ENCODE data around the gene CMIP. TPM values are rescaled to one million over a fixed set of nuclear protein-coding genes. Genes with fewer than 3 reads are reported as not detected.
A peak's percentile ranks its signal among the peaks of the same experiment; 100 is the strongest.
"Not testable (repeated sequence)": the region's sequence is repeated elsewhere in the genome, so short reads cannot be mapped to it uniquely, and the experiment has no call there.

CMIP gene
- total RNA-seq, 3 donors from 2014 or later = 73.3 to 127 (median 79.8) TPM

DNA sequence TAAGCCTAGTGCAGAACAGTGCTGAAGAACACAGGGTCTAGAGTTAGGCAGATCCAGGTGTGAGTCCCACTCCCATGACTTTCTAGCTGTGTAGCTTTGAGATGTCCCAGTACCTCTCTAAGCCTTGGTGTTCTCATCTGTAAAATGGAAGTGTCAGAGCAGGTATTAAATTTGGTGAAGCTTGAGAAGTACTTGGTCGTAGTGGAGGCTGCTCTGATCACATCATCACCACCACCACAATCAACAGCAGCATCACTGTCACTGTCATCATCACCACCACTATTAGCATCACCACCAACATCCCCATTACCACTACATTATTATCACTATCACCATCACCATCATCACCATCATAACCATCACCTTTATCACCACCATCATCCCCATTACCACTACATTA is 132.1 kb downstream of the CMIP start:
- ATAC-seq (no peak), DNase-seq (no peak)
- no peaks in the 10 kb centered on the region for H3K9me3 ChIP-seq
- H3K4me3 ChIP-seq = no peak overlapping the region
- peaks cover 26% of the 10 kb centered on the region for H3K4me1 ChIP-seq (ENCODE audit: low read depth)
- intact Hi-C loops (cut with DNase I, micrococcal nuclease) = no loop called here
- no peak for TF ChIP-seq CTCF (IDR thresholded peaks at IDR 0.05)
- no peaks in the 10 kb centered on the region for H3K36me3 ChIP-seq (ENCODE audit: low read depth)

DNA sequence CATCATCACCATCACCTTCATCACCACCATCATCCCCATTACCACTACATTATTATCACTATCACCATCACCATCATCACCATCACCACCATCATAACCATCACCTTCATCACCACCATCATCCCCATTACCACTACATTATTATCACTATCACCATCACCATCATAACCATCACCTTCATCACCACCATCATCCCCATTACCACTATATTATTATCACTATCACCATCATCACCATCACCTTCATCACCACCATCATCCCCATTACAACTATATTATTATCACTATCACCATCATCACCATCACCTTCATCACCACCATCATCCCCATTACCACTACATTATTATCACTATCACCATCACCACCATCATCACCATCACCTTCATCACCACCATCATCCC is 132.7 kb downstream of the CMIP start:
- H3K36me3 ChIP-seq (ENCODE audit: low read depth); H3K4me3 ChIP-seq; ATAC-seq; intact Hi-C loops (cut with DNase I, micrococcal nuclease); DNase-seq; H3K9me3 ChIP-seq: not testable (repeated sequence)
- H3K4me1 ChIP-seq (ENCODE audit: low read depth) = peaks cover 32% of the 10 kb centered on the region

DNA sequence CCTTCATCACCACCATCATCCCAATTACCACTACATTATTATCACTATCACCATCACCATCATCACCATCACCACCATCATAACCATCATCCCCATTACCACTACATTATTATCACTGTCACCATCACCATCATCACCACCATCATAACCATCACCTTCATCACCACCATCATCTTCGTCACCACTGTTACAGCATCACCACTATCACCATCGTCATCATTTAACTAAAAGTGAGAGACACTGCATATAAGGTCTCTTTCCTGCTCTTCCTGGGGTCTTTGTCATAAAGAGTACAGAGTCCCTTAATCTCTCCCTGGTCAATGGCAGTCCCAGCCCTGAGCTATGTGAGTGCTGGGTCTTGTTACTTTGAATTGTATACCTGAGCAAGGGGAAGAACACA is 133.5 kb downstream of the CMIP start:
- Histone ChIP-seq H3K9me3 (no peaks in the 10 kb centered on the region), H3K4me3 (no peak overlapping the region), H3K36me3 (ENCODE audit: low read depth) (no peaks in the 10 kb centered on the region), H3K4me1 (ENCODE audit: low read depth) (peaks cover 30% of the 10 kb centered on the region)
- no peak for TF ChIP-seq CTCF (IDR thresholded peaks at IDR 0.05)
- no peak for DNase-seq
- no peak for ATAC-seq
- intact Hi-C loops (cut with DNase I, micrococcal nuclease) = no loop called here

- DNase-seq (peak in 1 of 3 donors; percentile 21), ATAC-seq (no peak)
- intact Hi-C loops (cut with DNase I, micrococcal nuclease) = no loop called here
- Histone ChIP-seq H3K4me3 (no peak overlapping the region), H3K36me3 (ENCODE audit: low read depth) (no peaks in the 10 kb centered on the region), H3K4me1 (ENCODE audit: low read depth) (peaks cover 37% of the 10 kb centered on the region), H3K9me3 (no peaks in the 10 kb centered on the region)
- no peak for TF ChIP-seq CTCF (IDR thresholded peaks at IDR 0.05)
These were observed 134.2 kb downstream of the CMIP start for GRCh38 chr16:81578636-81579413.

GRCh38 chr16:81581107-81581506 is 136.5 kb downstream of the CMIP start:
- no peaks in the 10 kb centered on the region for H3K36me3 ChIP-seq (ENCODE audit: low read depth)
- ATAC-seq = peak; percentile 92
- H3K4me1 ChIP-seq (ENCODE audit: low read depth) = peaks cover 40% of the 10 kb centered on the region
- no peak overlapping the region for H3K4me3 ChIP-seq
- peak; percentile 69 to 78 (median 75) for DNase-seq
- H3K9me3 ChIP-seq = no peaks in the 10 kb centered on the region
- intact Hi-C loops (cut with DNase I, micrococcal nuclease) = no loop called here
- no peak for TF ChIP-seq CTCF (IDR thresholded peaks at IDR 0.05)

- TF ChIP-seq CTCF (IDR thresholded peaks at IDR 0.05) = no peak
- Histone ChIP-seq H3K4me1 (ENCODE audit: low read depth) (peaks cover 40% of the 10 kb centered on the region), H3K4me3 (no peak overlapping the region), H3K36me3 (ENCODE audit: low read depth) (no peaks in the 10 kb centered on the region), H3K9me3 (no peaks in the 10 kb centered on the region)
- DNase-seq (peak in 2 of 3 donors; percentile 40 to 46), ATAC-seq (no peak)
- intact Hi-C loops (cut with DNase I, micrococcal nuclease) = no loop called here
These were observed 138.2 kb downstream of the CMIP start for GRCh38 chr16:81582655-81583441.

Measured in mucosa of descending colon (tissue), 3 donors.